H9 (cell line): ENCODE measurements around the gene HAND2. TPM values are rescaled to one million over a fixed set of nuclear protein-coding genes. Genes with fewer than 3 reads are reported as not detected.
A peak's percentile ranks its signal among the peaks of the same experiment; 100 is the strongest.

Source experiments
- DNase-seq: peaks from one replicate; pipeline ENCODE4 v3.0.0-alpha.2; 2017
- H2AFZ ChIP-seq: one replicate; pipeline ENCODE4 v1.6.1; 2013; ENCODE audit warnings: mild to moderate bottlenecking, low read length, control low read depth, moderate library complexity
- H2AK5ac ChIP-seq: 2 replicates; pipeline ENCODE4 v1.6.1; 2013; ENCODE audit warnings: low read length, control low read depth, mixed read lengths; ENCODE audit not compliant: insufficient read length
- H2BK120ac ChIP-seq: one replicate; pipeline ENCODE4 v1.6.1; 2013; ENCODE audit warnings: low read depth, mild to moderate bottlenecking, low read length, control low read depth, inconsistent platforms; ENCODE audit not compliant: poor library complexity, severe bottlenecking
- H2BK12ac ChIP-seq: 2 replicates; pipeline ENCODE4 v1.6.1; 2013; ENCODE audit warnings: low read length, control low read depth, mixed read lengths, low read depth; ENCODE audit not compliant: insufficient read length
- H2BK15ac ChIP-seq: 2 replicates; pipeline ENCODE4 v1.6.1; 2013; ENCODE audit warnings: low read depth, low read length, control low read depth
- H2BK20ac ChIP-seq: one replicate; pipeline ENCODE4 v1.6.1; 2013; ENCODE audit warnings: low read depth, mild to moderate bottlenecking, low read length, control low read depth, inconsistent platforms; ENCODE audit not compliant: poor library complexity, severe bottlenecking
- H2BK5ac ChIP-seq: 2 replicates; pipeline ENCODE4 v1.6.1; 2013; ENCODE audit warnings: low read length, control low read depth, mixed read lengths; ENCODE audit not compliant: insufficient read length
- H3K14ac ChIP-seq: 2 replicates; pipeline ENCODE4 v1.6.1; 2013; ENCODE audit warnings: low read length, control low read depth; ENCODE audit not compliant: insufficient read depth
- H3K18ac ChIP-seq: 2 replicates; pipeline ENCODE4 v1.6.1; 2013; ENCODE audit warnings: low read depth, mild to moderate bottlenecking, mixed read lengths, low read length, control low read depth; ENCODE audit not compliant: insufficient read length
- H3K23ac ChIP-seq: 2 replicates; pipeline ENCODE4 v1.6.1; 2013; ENCODE audit warnings: low read length, control low read depth, mixed read lengths, low read depth; ENCODE audit not compliant: insufficient read length
- H3K23me2 ChIP-seq: 2 replicates; pipeline ENCODE4 v1.6.1; 2013; ENCODE audit warnings: low read depth, mild to moderate bottlenecking, mixed read lengths, low read length, control low read depth; ENCODE audit not compliant: insufficient read length, poor library complexity, severe bottlenecking
- H3K27ac ChIP-seq: 2 replicates; pipeline ENCODE4 v1.5.1; 2013; ENCODE audit warnings: low read length, control low read depth, mixed read lengths, low read depth; ENCODE audit not compliant: insufficient read length
- H3K27me3 ChIP-seq: 2 replicates; pipeline ENCODE4 v1.6.1; 2013; ENCODE audit warnings: low read length, control low read depth, inconsistent platforms; ENCODE audit not compliant: insufficient read depth
- H3K4ac ChIP-seq: 2 replicates; pipeline ENCODE4 v1.6.1; 2013; ENCODE audit warnings: low read depth, mild to moderate bottlenecking, control low read depth, inconsistent platforms, low read length, moderate library complexity
- H3K4me1 ChIP-seq: 2 replicates; pipeline ENCODE4 v1.6.1; 2013; ENCODE audit warnings: low read length, control low read depth, inconsistent platforms; ENCODE audit not compliant: insufficient read depth
- H3K4me2 ChIP-seq: 2 replicates; pipeline ENCODE4 v1.6.1; 2013; ENCODE audit warnings: low read length, control low read depth, mixed read lengths; ENCODE audit not compliant: insufficient read length, insufficient read depth
- H3K56ac ChIP-seq: 2 replicates; pipeline ENCODE4 v1.6.1; 2013; ENCODE audit warnings: low read depth, mild to moderate bottlenecking, mixed read lengths, low read length, control low read depth; ENCODE audit not compliant: insufficient read length
- H3K79me1 ChIP-seq: 2 replicates; pipeline ENCODE4 v1.6.1; 2013; ENCODE audit warnings: low read depth, mild to moderate bottlenecking, moderate library complexity, low read length, control low read depth, inconsistent platforms; ENCODE audit not compliant: insufficient read depth, poor library complexity, severe bottlenecking
- H3K79me2 ChIP-seq: 2 replicates; pipeline ENCODE4 v1.6.1; 2013; ENCODE audit warnings: low read length, control low read depth, inconsistent platforms; ENCODE audit not compliant: insufficient read depth
- H3K9ac ChIP-seq: 2 replicates; pipeline ENCODE4 v1.6.1; 2013; ENCODE audit warnings: low read length, control low read depth, mixed read lengths; ENCODE audit not compliant: insufficient read length; ENCODE audit errors: extremely low read depth
- H3K9me3 ChIP-seq: one replicate; pipeline ENCODE4 v1.6.1; 2013; ENCODE audit warnings: low read depth, low read length, inconsistent platforms; ENCODE audit not compliant: control insufficient read depth
- H3T11ph ChIP-seq: one replicate; pipeline ENCODE4 v1.6.1; 2013; ENCODE audit warnings: mild to moderate bottlenecking, low read length, control low read depth, inconsistent platforms
- H4K20me1 ChIP-seq: one replicate; pipeline ENCODE4 v1.6.1; 2013; ENCODE audit not compliant: control insufficient read depth, insufficient read length, insufficient read depth
- H4K5ac ChIP-seq: 2 replicates; pipeline ENCODE4 v1.6.1; 2013; ENCODE audit warnings: low read depth, mild to moderate bottlenecking, mixed read lengths, low read length, control low read depth; ENCODE audit not compliant: insufficient read length
- H4K8ac ChIP-seq: replicated peaks from 2 replicates; pipeline ENCODE4 v1.6.1; 2013; ENCODE audit warnings: low read length, control low read depth, mixed read lengths, low read depth; ENCODE audit not compliant: insufficient read length
- H4K91ac ChIP-seq: 2 replicates; pipeline ENCODE4 v1.6.1; 2013; ENCODE audit warnings: low read depth, mild to moderate bottlenecking, moderate library complexity, mixed read lengths, low read length, control low read depth; ENCODE audit not compliant: insufficient read length
- H3K27ac Mint-ChIP-seq, 3 experiments: 2 replicates in 2 of 3; 3 replicates in 1 of 3; pipeline ENCODE4 v1.8.0; 2020 to 2021; ENCODE audit warnings: mixed read lengths in 3 of 3, mild to moderate bottlenecking in 1 of 3, moderate library complexity in 1 of 3
- H3K27me3 Mint-ChIP-seq: 2 replicates; pipeline ENCODE4 v1.8.0; 2021; ENCODE audit warnings: low read depth, mild to moderate bottlenecking, moderate library complexity, mixed read lengths
- H3K36me3 Mint-ChIP-seq, 3 experiments: 2 replicates in 2 of 3; 3 replicates in 1 of 3; pipeline ENCODE4 v1.8.0; 2020 to 2021; ENCODE audit warnings: low read depth in 3 of 3, mixed read lengths in 3 of 3; ENCODE audit not compliant: insufficient read depth in 1 of 3
- H3K4me1 Mint-ChIP-seq, 2 experiments: 2 replicates each; pipeline ENCODE4 v1.8.0; 2020; ENCODE audit warnings: mixed read lengths in 2 of 2
- H3K4me3 Mint-ChIP-seq, 2 experiments: 2 replicates in 1 of 2; 3 replicates in 1 of 2; pipeline ENCODE4 v1.8.0; 2020 to 2021; ENCODE audit warnings: mild to moderate bottlenecking in 2 of 2, mixed read lengths in 2 of 2, moderate library complexity in 1 of 2
- H3K9me3 Mint-ChIP-seq, 2 experiments: 2 replicates in 1 of 2; 3 replicates in 1 of 2; pipeline ENCODE4 v1.8.0; 2020; ENCODE audit warnings: mild to moderate bottlenecking in 2 of 2, mixed read lengths in 2 of 2, moderate library complexity in 1 of 2
- WGBS: extraction: QIAGEN DNeasy Blood & Tissue Kit; methylation state at CpG from one replicate; pipeline ENCODE4 v1.1.7; 2013; ENCODE audit warnings: missing lambda C conversion rate, low lambda C conversion rate, mixed read lengths; ENCODE audit not compliant: insufficient read length; ENCODE audit errors: extremely low coverage; 5-methylcytosine and 5-hydroxymethylcytosine counted together
- total RNA-seq: library from RNA; stranded (reverse); gene quantifications from 2 replicates; pipeline ENCODE4 v1.2.1, GENCODE V29; 2021
- TF ChIP-seq, protein P1 (sequence below): fragments of 200-600 bp; sonication (generic); conservative IDR thresholded peaks from 3 replicates; pipeline ENCODE4 v1.8.0; 2021; ENCODE audit warnings: antibody characterized with exemption, mild to moderate bottlenecking

HAND2 gene
- total RNA-seq, 1 experiment from 2014 or later = not detected

DNA sequence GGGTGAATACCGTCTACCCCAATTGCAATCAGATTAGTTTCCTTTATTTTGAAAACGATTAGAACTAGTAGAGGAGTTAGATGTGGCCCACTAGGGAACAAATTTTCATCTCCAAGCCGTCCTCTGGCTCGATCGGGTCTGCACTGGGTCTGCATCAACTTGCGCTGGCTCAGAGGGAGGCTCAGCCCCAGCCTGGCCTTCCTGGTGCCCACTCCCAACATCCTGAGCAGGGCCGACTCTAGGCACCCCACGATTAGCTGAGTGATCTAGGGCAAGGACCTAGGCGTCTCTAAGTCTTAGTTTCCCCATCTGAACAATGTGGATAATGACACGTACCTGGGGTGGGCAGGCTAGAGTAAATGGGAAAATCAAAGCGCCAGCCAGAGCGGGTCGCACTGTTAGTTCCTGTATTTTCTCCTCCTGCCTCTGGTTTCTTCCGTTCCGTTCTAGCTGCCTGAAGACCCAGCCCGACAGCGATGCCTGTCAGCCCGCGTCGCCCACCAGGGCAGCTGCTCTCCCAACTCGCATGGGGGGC lies 7.7 kb upstream of the HAND2 start:
- Histone ChIP-seq H3K9ac (no peak overlapping the region), H4K91ac (no peak overlapping the region), H2BK12ac (no peak overlapping the region), H2BK15ac (no peak overlapping the region), H3K9me3 (no peaks in the 10 kb centered on the region), H3K4me2 (peak overlapping the region; percentile 27), H3K27ac (no peak overlapping the region), H4K20me1 (no peaks in the 10 kb centered on the region), H3K23ac (no peak overlapping the region), H2AFZ (no peak overlapping the region), H3K56ac (no peak overlapping the region), H3K4me1 (no peaks in the 10 kb centered on the region), H2AK5ac (no peak overlapping the region), H3T11ph (no peak overlapping the region), H2BK120ac (no peak overlapping the region), H2BK20ac (no peak overlapping the region), H3K27me3 (peaks cover 75% of the 10 kb centered on the region), H2BK5ac (no peak overlapping the region), H3K14ac (no peak overlapping the region), H3K79me1 (no peaks in the 10 kb centered on the region), H3K18ac (no peak overlapping the region), H3K4ac (no peak overlapping the region), H3K23me2 (peaks cover 8% of the 10 kb centered on the region), H4K5ac (no peak overlapping the region), H3K79me2 (no peaks in the 10 kb centered on the region), H4K8ac (no peak overlapping the region)
- TF ChIP-seq, protein P1, sequence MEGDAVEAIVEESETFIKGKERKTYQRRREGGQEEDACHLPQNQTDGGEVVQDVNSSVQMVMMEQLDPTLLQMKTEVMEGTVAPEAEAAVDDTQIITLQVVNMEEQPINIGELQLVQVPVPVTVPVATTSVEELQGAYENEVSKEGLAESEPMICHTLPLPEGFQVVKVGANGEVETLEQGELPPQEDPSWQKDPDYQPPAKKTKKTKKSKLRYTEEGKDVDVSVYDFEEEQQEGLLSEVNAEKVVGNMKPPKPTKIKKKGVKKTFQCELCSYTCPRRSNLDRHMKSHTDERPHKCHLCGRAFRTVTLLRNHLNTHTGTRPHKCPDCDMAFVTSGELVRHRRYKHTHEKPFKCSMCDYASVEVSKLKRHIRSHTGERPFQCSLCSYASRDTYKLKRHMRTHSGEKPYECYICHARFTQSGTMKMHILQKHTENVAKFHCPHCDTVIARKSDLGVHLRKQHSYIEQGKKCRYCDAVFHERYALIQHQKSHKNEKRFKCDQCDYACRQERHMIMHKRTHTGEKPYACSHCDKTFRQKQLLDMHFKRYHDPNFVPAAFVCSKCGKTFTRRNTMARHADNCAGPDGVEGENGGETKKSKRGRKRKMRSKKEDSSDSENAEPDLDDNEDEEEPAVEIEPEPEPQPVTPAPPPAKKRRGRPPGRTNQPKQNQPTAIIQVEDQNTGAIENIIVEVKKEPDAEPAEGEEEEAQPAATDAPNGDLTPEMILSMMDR = no peak
- no peak overlapping the region for H3K27ac Mint-ChIP-seq
- peak overlapping the region in 1 of 2 experiments; percentile 74; a peak in 3 of 5 replicates for H3K4me3 Mint-ChIP-seq
- peaks cover 0 to 3% of the 10 kb centered on the region in 2 experiments; a peak in 1 of 5 replicates for H3K9me3 Mint-ChIP-seq
- peaks cover 100% of the 10 kb centered on the region for H3K27me3 Mint-ChIP-seq
- no peaks in the 10 kb centered on the region for H3K36me3 Mint-ChIP-seq
- peaks cover 6 to 15% of the 10 kb centered on the region in 2 experiments for H3K4me1 Mint-ChIP-seq
- DNase-seq = no peak
- no CpG with 5 or more reads among the region's 21 CpGs for WGBS
